22Rv1 (cell line): Measurements from ENCODE around the gene RND2.

ENCODE experiments used
- H3K27ac ChIP-seq: fragments of 450-650 bp; 2 replicates; pipeline ENCODE4 v1.5.1; 2017
- CTCF ChIP-seq: fragments of 450-650 bp; IDR thresholded peaks from 2 replicates; pipeline ENCODE4 v1.5.1; 2017; ENCODE audit warnings: mild to moderate bottlenecking
- ZFX ChIP-seq: fragments of 450-650 bp; IDR thresholded peaks from 2 replicates; pipeline ENCODE4 v1.6.1; 2017; ENCODE audit warnings: antibody characterized with exemption, borderline replicate concordance

Gene RND2

GRCh38 chr17:43018008-43018853 is 6.8 kb upstream of the RND2 start:
- H3K27ac ChIP-seq, result no peak overlapping the region
- no peak for TF ChIP-seq CTCF
- TF ChIP-seq ZFX, result no peak

GRCh38 chr17:43018932-43019331 is 6.1 kb upstream of the RND2 start:
- no peak for TF ChIP-seq ZFX
- TF ChIP-seq CTCF, result no peak
- no peak overlapping the region for H3K27ac ChIP-seq

GRCh38 chr17:43019418-43019817 is 5.6 kb upstream of the RND2 start:
- TF ChIP-seq CTCF (no peak), ZFX (no peak)
- H3K27ac ChIP-seq, result no peak overlapping the region

- no peak for TF ChIP-seq ZFX
- TF ChIP-seq CTCF, result no peak
- peak overlapping the region; percentile 8; the same call in 1 of the 2 replicates for H3K27ac ChIP-seq
These were observed 4.9 kb upstream of the RND2 start for GRCh38 chr17:43020030-43020621.

- no peak for TF ChIP-seq CTCF
- TF ChIP-seq ZFX, result no peak
- H3K27ac ChIP-seq, result peak overlapping the region; percentile 64
These were observed 4.0 kb upstream of the RND2 start for GRCh38 chr17:43020789-43021740.

GRCh38 chr17:43021741-43022512 is 3.1 kb upstream of the RND2 start, which contains the start of gene VAT1:
Gene VAT1 (minus strand): TSS chr17:43022385. CDS start chr17:43022322, 63 bp downstream.
- TF ChIP-seq ZFX (no peak), CTCF (no peak)
- H3K27ac ChIP-seq, result peak within 1 kb of the TSS; percentile 64
